OCI-LY7 (cell line): ENCODE results near the gene MRAS. TPM values are rescaled to one million over a fixed set of nuclear protein-coding genes. Genes with fewer than 3 reads are reported as not detected.

Experiments used
- BruUV-seq: library from RNA; stranded (reverse); fragments of 400-500 nt; replicated peaks from 2 replicates; lab custom pipeline; 2021; lab: Mats Ljungman, UMichigan
- CTCF ChIA-PET: fragments of 300-600 bp; sonication (Branson Sonifier 250); formaldehyde crosslinking; loops from one replicate; lab custom pipeline; 2022; ENCODE audit warnings: antibody characterized with exemption; ENCODE audit not compliant: unreplicated experiment; lab: Charles Lee
- POLR2A ChIA-PET: fragments of 300-600 bp; sonication (Branson Sonifier 250); formaldehyde crosslinking; loops from one replicate; lab custom pipeline; 2022; ENCODE audit warnings: antibody characterized with exemption; lab: Charles Lee
- DNase-seq: peaks from one replicate; pipeline ENCODE4 v3.0.0-alpha.2; 2015; ENCODE audit warnings: low spot score
- H2AFZ ChIP-seq: fragments of 200-600 bp; sonication (generic), shearing (Covaris generic); 2 replicates; pipeline ENCODE4 v1.6.1; 2014; ENCODE audit warnings: mild to moderate bottlenecking, antibody characterized with exemption, low read length, moderate library complexity
- H3K27ac ChIP-seq: fragments of 200-600 bp; sonication (generic); 2 replicates; pipeline ENCODE4 v1.5.1; 2014; ENCODE audit warnings: mixed run types, low read depth, mild to moderate bottlenecking, moderate library complexity, low read length, inconsistent platforms; ENCODE audit not compliant: poor library complexity, severe bottlenecking
- H3K36me3 ChIP-seq: fragments of 200-600 bp; sonication (generic); 2 replicates; pipeline ENCODE4 v1.6.1; 2014; ENCODE audit warnings: mild to moderate bottlenecking, antibody characterized with exemption, low read length, moderate library complexity, mixed read lengths; ENCODE audit not compliant: insufficient read depth
- H3K4me1 ChIP-seq: fragments of 200-600 bp; sonication (generic); 2 replicates; pipeline ENCODE4 v1.5.1; 2014; ENCODE audit warnings: mild to moderate bottlenecking, low read length; ENCODE audit not compliant: insufficient read depth, poor library complexity, severe bottlenecking
- H3K4me2 ChIP-seq: fragments of 200-600 bp; sonication (generic); 2 replicates; pipeline ENCODE4 v1.6.1; 2014; ENCODE audit warnings: mild to moderate bottlenecking, low read length
- H3K4me3 ChIP-seq: fragments of 200-600 bp; sonication (generic); 2 replicates; pipeline ENCODE4 v1.5.1; 2014; ENCODE audit warnings: mild to moderate bottlenecking, low read depth, low read length; ENCODE audit not compliant: poor library complexity, severe bottlenecking
- H3K79me2 ChIP-seq: fragments of 200-600 bp; sonication (generic); 2 replicates; pipeline ENCODE4 v1.6.1; 2016; ENCODE audit warnings: low read depth, mild to moderate bottlenecking, low read length, moderate library complexity, mixed read lengths; ENCODE audit not compliant: insufficient read depth
- H3K9me2 ChIP-seq: fragments of 200-600 bp; sonication (generic); 2 replicates; pipeline ENCODE4 v1.6.1; 2016; ENCODE audit warnings: mild to moderate bottlenecking, low read length, mixed read lengths; ENCODE audit not compliant: insufficient read depth
- H3K9me3 ChIP-seq: fragments of 200-600 bp; sonication (generic); 2 replicates; pipeline ENCODE4 v1.6.1; 2014; ENCODE audit warnings: mild to moderate bottlenecking, mixed run types, low read length, mixed read lengths
- H4K20me1 ChIP-seq: fragments of 200-600 bp; sonication (generic); 2 replicates; pipeline ENCODE4 v1.6.1; 2014; ENCODE audit warnings: mild to moderate bottlenecking, antibody characterized with exemption, low read length, moderate library complexity, mixed read lengths; ENCODE audit not compliant: insufficient read depth
- CTCF ChIP-seq: fragments of 200-600 bp; sonication (generic); conservative IDR thresholded peaks from 2 replicates; pipeline ENCODE4 v1.5.1; 2014; ENCODE audit warnings: mild to moderate bottlenecking, antibody characterized with exemption, low read length, moderate library complexity, mixed read lengths
- EZH2phosphoT487 ChIP-seq: fragments of 200-600 bp; sonication (generic); IDR thresholded peaks from 2 replicates; pipeline ENCODE4 v1.6.1; 2018; ENCODE audit warnings: low read depth, borderline replicate concordance, mild to moderate bottlenecking, mixed run types, antibody characterized with exemption, low read length, moderate library complexity, mixed read lengths
- intact Hi-C: fragments of 100-400 bp; cut with micrococcal nuclease; formaldehyde crosslinking; loops from one replicate; pipeline ENCODE4 v1.10.0; 2022; ENCODE audit not compliant: unreplicated experiment
- total RNA-seq, 2 experiments: library from RNA; depleted of rRNA in 1 of 2; stranded (reverse); fragments of >200 nt in 1 of 2; shearing (Covaris generic) in 1 of 2; gene quantifications; 2 replicates each; pipeline ENCODE4 v1.2.3, GENCODE V29; 2014 to 2022

The MRAS gene
- total RNA-seq, 2 experiments from 2014 or later = not detected

GRCh38 chr3:138334608-138335007 is 13.8 kb upstream of the MRAS start:
- TF ChIP-seq CTCF (no peak), EZH2phosphoT487 (no peak)
- POLR2A ChIA-PET = no interaction called here
- Histone ChIP-seq H4K20me1 (no peaks in the 10 kb centered on the region), H3K4me1 (peaks cover 4% of the 10 kb centered on the region), H3K27ac (no peak overlapping the region), H3K79me2 (no peaks in the 10 kb centered on the region), H3K36me3 (no peaks in the 10 kb centered on the region), H3K9me3 (no peaks in the 10 kb centered on the region), H3K4me3 (no peak overlapping the region), H3K9me2 (no peaks in the 10 kb centered on the region), H2AFZ (no peak overlapping the region), H3K4me2 (no peak overlapping the region)
- BruUV-seq = no TSS peak
- no peak for DNase-seq
- CTCF ChIA-PET = no interaction called here
- intact Hi-C loops = loop anchor here (5.0 kb wide), 1 partner anchor 267 kb away; no protein-coding TSS in a partner anchor

- H4K20me1 ChIP-seq = no peaks in the 10 kb centered on the region
- no peaks in the 10 kb centered on the region for H3K9me3 ChIP-seq
- H3K4me1 ChIP-seq = no peaks in the 10 kb centered on the region
- ChIA-PET CTCF (no interaction called here), POLR2A (interaction anchor here (0.6 to 0.8 kb wide), 3 partner anchors 14 to 256 kb away, joined by 3 to 7 read pairs (median 3); no protein-coding TSS in a partner anchor)
- H2AFZ ChIP-seq = no peak overlapping the region
- BruUV-seq = no TSS peak
- intact Hi-C loops = no loop called here
- no peak overlapping the region for H3K4me2 ChIP-seq
- H3K9me2 ChIP-seq = no peaks in the 10 kb centered on the region
- H3K27ac ChIP-seq = no peak overlapping the region
- H3K4me3 ChIP-seq = no peak overlapping the region
- H3K79me2 ChIP-seq = no peaks in the 10 kb centered on the region
- H3K36me3 ChIP-seq = no peaks in the 10 kb centered on the region
- DNase-seq = no peak
- TF ChIP-seq CTCF (no peak), EZH2phosphoT487 (no peak)
These were observed 11.9 kb upstream of the MRAS start for GRCh38 chr3:138336454-138336999.

GRCh38 chr3:138338244-138338643 is 10.1 kb upstream of the MRAS start:
- TF ChIP-seq CTCF = no peak
- no peak for TF ChIP-seq EZH2phosphoT487
- Histone ChIP-seq H3K9me3 (no peaks in the 10 kb centered on the region), H2AFZ (no peak overlapping the region), H3K27ac (no peak overlapping the region), H3K9me2 (no peaks in the 10 kb centered on the region), H3K4me1 (no peaks in the 10 kb centered on the region), H4K20me1 (no peaks in the 10 kb centered on the region), H3K79me2 (no peaks in the 10 kb centered on the region), H3K4me2 (no peak overlapping the region), H3K36me3 (no peaks in the 10 kb centered on the region), H3K4me3 (no peak overlapping the region)
- intact Hi-C loops = no loop called here
- DNase-seq = no peak
- BruUV-seq = no TSS peak
- ChIA-PET POLR2A (no interaction called here), CTCF (no interaction called here)
